IPS-NIHi7 (cell line): ENCODE data around the gene SERPINB11.
"Not testable (repeated sequence)": the region's sequence is repeated elsewhere in the genome, so short reads cannot be mapped to it uniquely, and the experiment has no call there.

Experiments used
- DNase-seq: peaks from one replicate; pipeline ENCODE4 v3.0.0; 2012; ENCODE audit warnings: mixed read lengths; ENCODE audit errors: extremely low spot score

Gene SERPINB11

GRCh38 chr18:63730773-63731172 is 28.0 kb downstream of the SERPINB11 start:
- no peak for DNase-seq

- DNase-seq: no peak
These were observed 28.5 kb downstream of the SERPINB11 start for GRCh38 chr18:63731215-63731614.

GRCh38 chr18:63736876-63737275 is 34.1 kb downstream of the SERPINB11 start:
- no peak for DNase-seq

- DNase-seq: no peak
These were observed 39.0 kb downstream of the SERPINB11 start for GRCh38 chr18:63741769-63742168.

- no peak for DNase-seq
These were observed 44.2 kb downstream of the SERPINB11 start for GRCh38 chr18:63747006-63747405.

- DNase-seq: no peak
These were observed 46.7 kb downstream of the SERPINB11 start for GRCh38 chr18:63749489-63749888.

- DNase-seq: no peak
These were observed 49.9 kb downstream of the SERPINB11 start for GRCh38 chr18:63752636-63753035.

GRCh38 chr18:63753676-63754075 is 50.9 kb downstream of the SERPINB11 start:
- no peak for DNase-seq

- no peak for DNase-seq
These were observed 54.8 kb downstream of the SERPINB11 start for GRCh38 chr18:63757541-63757940.

GRCh38 chr18:63758615-63759240 is 56.0 kb downstream of the SERPINB11 start:
- no peak for DNase-seq

- DNase-seq: not testable (repeated sequence)
These were observed 57.0 kb downstream of the SERPINB11 start for GRCh38 chr18:63759786-63760185.

GRCh38 chr18:63762518-63762917 is 59.8 kb downstream of the SERPINB11 start:
- no peak for DNase-seq

- no peak for DNase-seq
These were observed 61.3 kb downstream of the SERPINB11 start for GRCh38 chr18:63763831-63764600.

GRCh38 chr18:63765837-63766236 is 63.1 kb downstream of the SERPINB11 start:
- DNase-seq: no peak
